ENCODE results near the gene MMP13.

Gene MMP13

DNA sequence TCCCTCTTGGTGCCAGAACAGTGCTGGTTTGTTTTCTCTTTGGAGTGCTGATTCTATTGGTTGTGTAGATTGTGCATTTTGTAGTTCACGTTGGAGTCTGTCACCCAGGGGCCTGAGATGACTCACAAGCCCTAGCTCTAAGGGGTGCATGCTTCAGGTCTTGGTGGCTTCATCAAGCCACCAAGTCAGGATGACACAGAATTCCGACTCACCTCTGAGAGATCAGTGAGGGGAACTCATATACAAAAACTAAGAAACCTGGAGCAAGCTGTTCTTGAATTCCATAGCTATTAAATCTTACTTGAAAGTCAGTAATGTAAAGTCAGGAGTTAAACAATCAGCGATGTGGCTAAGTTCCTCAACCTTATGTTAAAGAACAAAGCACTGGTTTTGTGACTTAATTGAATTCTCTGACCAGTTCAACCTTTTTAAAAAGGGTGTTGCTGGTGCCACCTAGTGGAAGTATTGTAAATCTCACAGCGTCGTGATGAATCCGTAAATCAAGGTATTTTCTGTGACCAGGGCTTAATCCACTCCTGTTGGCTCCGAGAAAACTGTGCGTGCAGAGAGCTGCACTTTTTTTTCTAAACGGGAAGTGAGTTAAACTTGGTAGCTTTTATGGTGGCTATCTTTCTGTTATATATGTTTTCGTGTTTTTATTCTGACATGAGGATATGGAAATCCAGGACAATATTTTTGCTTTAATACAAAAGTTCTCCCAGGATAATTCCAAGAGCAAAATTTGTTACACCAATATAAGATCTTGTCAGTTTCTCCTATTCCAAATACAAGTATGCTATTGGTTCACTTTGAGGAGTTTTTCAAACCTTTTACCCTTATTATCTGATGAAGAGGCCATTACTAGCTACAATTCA is 14.6 kb downstream of the MMP13 start:
- POLR2A ChIA-PET: no interaction called here

DNA sequence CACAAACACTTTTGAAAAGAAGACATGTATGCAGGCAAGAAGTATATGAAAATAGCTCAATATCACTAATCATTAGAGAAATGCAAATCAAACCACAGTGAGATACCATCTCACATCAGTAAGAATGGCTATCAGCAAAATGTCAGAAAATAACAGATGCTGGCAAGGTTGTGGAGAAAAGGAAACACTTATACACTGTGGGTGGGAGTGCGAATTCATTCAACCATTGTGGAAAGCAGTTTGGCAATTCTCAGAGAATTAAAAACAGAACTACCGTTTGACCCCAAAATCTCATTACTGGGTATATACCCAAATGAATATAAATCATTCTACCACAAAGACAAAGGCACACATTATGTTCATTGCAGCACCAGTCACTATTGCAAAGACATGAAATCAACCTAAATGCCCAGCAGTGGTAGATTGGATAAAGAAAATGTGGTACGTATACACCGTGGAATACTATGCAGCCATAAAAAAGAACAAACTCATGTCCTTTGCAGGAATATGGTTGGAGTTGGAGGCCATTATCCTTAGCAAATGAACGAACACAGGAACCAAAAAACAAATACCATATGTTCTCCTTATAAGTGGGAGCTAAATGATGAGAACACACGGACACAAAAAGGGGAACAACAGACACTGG is 18.5 kb downstream of the MMP13 start:
- ChIA-PET POLR2A (no interaction called here), CTCF (no interaction called here)
- DNase-seq (ENCODE audit: extremely low spot score): no peak
- TF ChIP-seq, protein P1, sequence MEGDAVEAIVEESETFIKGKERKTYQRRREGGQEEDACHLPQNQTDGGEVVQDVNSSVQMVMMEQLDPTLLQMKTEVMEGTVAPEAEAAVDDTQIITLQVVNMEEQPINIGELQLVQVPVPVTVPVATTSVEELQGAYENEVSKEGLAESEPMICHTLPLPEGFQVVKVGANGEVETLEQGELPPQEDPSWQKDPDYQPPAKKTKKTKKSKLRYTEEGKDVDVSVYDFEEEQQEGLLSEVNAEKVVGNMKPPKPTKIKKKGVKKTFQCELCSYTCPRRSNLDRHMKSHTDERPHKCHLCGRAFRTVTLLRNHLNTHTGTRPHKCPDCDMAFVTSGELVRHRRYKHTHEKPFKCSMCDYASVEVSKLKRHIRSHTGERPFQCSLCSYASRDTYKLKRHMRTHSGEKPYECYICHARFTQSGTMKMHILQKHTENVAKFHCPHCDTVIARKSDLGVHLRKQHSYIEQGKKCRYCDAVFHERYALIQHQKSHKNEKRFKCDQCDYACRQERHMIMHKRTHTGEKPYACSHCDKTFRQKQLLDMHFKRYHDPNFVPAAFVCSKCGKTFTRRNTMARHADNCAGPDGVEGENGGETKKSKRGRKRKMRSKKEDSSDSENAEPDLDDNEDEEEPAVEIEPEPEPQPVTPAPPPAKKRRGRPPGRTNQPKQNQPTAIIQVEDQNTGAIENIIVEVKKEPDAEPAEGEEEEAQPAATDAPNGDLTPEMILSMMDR (IDR thresholded peaks at IDR 0.05; ENCODE audit: control extremely low read depth, extremely low read depth, low read depth, missing control alignments): no peak

More for the DNA sequence above, 14.6 kb downstream of the MMP13 start:
- CTCF ChIA-PET: interaction anchor here (0.7 to 3.3 kb wide), 25 partner anchors 9 to 604 kb away, joined by 3 to 30 read pairs (median 5); no protein-coding TSS in a partner anchor
- DNase-seq (ENCODE audit: extremely low spot score): peak; percentile 65
- TF ChIP-seq, protein P1 (IDR thresholded peaks at IDR 0.05; ENCODE audit: control extremely low read depth, extremely low read depth, low read depth, missing control alignments): peak; percentile 72

DNA sequence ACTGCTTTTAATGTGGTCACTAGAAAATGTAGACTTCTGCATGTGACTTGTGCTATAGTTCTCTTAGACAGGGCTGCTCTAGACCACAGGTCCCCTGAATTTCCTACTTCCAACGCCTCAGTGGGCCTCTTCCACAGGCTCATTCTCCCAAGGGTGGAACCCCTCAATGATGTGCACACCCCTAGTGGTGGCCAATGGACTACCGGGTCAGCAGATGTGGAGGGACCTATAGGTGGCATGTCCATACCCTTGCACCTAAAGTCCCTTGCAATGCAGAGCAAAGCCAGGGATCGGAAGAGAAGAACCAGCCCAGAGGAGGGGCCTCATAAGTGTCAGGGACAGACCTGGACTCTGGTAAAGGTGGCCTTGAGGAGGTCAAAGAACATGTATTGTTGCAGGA is 20.0 kb downstream of the MMP13 start:
- POLR2A ChIA-PET: no interaction called here
- no peak for DNase-seq (ENCODE audit: extremely low spot score)
- TF ChIP-seq, protein P1 (IDR thresholded peaks at IDR 0.05; ENCODE audit: control extremely low read depth, extremely low read depth, low read depth, missing control alignments): no peak
- CTCF ChIA-PET: interaction anchor here (1.4 kb wide), 1 partner anchor 16 kb away, joined by 3 read pairs; no protein-coding TSS in a partner anchor

DNA sequence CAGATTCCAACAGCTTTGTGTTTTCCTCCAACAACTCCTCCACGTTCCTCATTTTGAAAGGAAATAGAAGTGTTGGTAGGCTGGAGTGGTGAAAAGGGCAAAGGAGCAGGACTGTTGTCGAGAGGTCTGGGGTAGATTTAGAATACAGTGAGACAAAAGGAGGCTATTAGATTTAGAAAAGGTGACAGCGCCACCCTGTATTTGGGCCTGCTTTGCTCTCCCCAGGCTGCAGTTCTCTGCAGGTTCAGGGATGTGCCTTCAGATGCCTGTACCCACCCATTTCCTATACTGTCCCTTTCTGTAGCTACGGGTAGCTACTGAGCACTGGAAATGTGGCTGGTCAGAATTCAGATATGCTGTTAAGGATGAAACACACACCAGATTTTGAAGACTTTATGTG is 20.8 kb downstream of the MMP13 start:
- CTCF ChIA-PET: interaction anchor here (1.4 to 1.8 kb wide), 3 partner anchors 12 to 103 kb away, joined by 3 to 5 read pairs (median 3); no protein-coding TSS in a partner anchor
- TF ChIP-seq, protein P1 (IDR thresholded peaks at IDR 0.05; ENCODE audit: control extremely low read depth, extremely low read depth, low read depth, missing control alignments): no peak
- POLR2A ChIA-PET: no interaction called here
- no peak for DNase-seq (ENCODE audit: extremely low spot score)

DNA sequence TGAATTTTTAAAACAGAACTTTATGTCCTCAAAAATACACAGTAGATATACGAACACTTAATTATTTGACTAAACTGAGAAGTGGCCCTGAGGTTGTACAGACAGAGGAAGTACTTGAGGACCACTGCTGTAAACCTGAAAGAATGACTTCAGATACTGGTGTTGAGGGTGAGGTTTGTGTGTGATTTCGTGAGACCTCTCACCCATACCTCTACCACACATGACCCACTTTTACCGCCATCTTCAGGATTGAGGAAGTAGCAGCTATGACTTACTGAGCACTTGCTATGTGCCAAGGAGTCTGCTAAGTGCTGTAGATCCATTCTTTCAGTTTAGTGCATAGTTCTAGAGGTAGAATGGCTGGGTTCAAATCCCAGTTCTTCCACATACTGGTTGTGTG is 21.9 kb downstream of the MMP13 start:
- DNase-seq (ENCODE audit: extremely low spot score): no peak
- POLR2A ChIA-PET: no interaction called here
- CTCF ChIA-PET: interaction anchor here (1.4 to 1.8 kb wide), 2 partner anchors 13 to 102 kb away, joined by 3 to 5 read pairs; no protein-coding TSS in a partner anchor
- TF ChIP-seq, protein P1 (IDR thresholded peaks at IDR 0.05; ENCODE audit: control extremely low read depth, extremely low read depth, low read depth, missing control alignments): no peak

DNA sequence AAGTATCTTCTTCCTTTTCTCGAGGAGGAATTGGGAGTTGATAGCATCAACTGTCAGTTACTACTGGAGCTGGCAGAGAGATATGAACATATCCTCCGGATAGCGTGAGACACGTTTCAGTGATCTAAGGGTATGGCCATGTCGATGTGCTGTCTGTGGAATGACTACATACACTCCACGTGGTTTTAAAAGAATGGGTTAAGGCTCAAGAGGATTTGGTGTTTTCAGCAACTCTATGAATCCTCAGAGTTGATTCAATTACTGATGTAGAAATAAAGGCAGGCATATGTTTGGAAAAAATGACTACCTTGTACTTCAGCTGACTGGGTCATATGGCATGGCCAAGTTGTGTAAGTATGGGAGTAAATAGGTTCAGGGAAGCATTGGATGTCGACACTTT is 22.9 kb downstream of the MMP13 start:
- CTCF ChIA-PET: interaction anchor here (2.1 kb wide), 1 partner anchor 9 kb away, joined by 17 read pairs; no protein-coding TSS in a partner anchor
- POLR2A ChIA-PET: no interaction called here
- DNase-seq (ENCODE audit: extremely low spot score): no peak
- TF ChIP-seq, protein P1 (IDR thresholded peaks at IDR 0.05; ENCODE audit: control extremely low read depth, extremely low read depth, low read depth, missing control alignments): no peak

All from GM10248 (cell line).